Natural killer cell treated with Interleukin-12 subunit alpha and Interleukin-12 subunit beta and Interleukin-15 and Interleukin-18, amount 100 ng/mL, for 72 hours (primary cell): Measurements from ENCODE around the gene RABL2A. TPM values are rescaled to one million over a fixed set of nuclear protein-coding genes. Genes with fewer than 3 reads are reported as not detected.
"Not testable (repeated sequence)": the region's sequence is repeated elsewhere in the genome, so short reads cannot be mapped to it uniquely, and the experiment has no call there.

ENCODE experiments used
- ATAC-seq, 2 donors: fragments of 150-1000 bp; cut with Tn5 transposase in 1 of 2; sonication (Bioruptor Pico), chemical (Tn5 transposase) in 1 of 2; 2 replicates each; pipeline ENCODE4 v1.10.0; 2021
- DNase-seq: peaks from one replicate; pipeline ENCODE4 v3.0.0; 2022; ENCODE audit warnings: low spot score
- H3K27ac Mint-ChIP-seq, 2 donors: 1 replicate in 1 of 2; 2 replicates in 1 of 2; pipeline ENCODE4 v1.8.0; 2022; ENCODE audit warnings: mixed read lengths in 2 of 2, mild to moderate bottlenecking in 1 of 2, moderate library complexity in 1 of 2
- H3K27me3 Mint-ChIP-seq, 2 donors: 1 replicate in 1 of 2; 2 replicates in 1 of 2; pipeline ENCODE4 v1.8.0; 2022; ENCODE audit warnings: mixed read lengths in 2 of 2
- H3K36me3 Mint-ChIP-seq: one replicate; pipeline ENCODE4 v1.8.0; 2022; ENCODE audit warnings: mixed read lengths
- H3K4me1 Mint-ChIP-seq, 2 donors: 1 replicate in 1 of 2; 2 replicates in 1 of 2; pipeline ENCODE4 v1.8.0; 2022; ENCODE audit warnings: low read depth in 2 of 2, mixed read lengths in 2 of 2, mild to moderate bottlenecking in 1 of 2
- H3K4me3 Mint-ChIP-seq: one replicate; pipeline ENCODE4 v1.8.0; 2022; ENCODE audit warnings: mixed read lengths
- H3K9me3 Mint-ChIP-seq: 2 replicates; pipeline ENCODE4 v1.8.0; 2022; ENCODE audit warnings: mixed read lengths
- total RNA-seq, 2 donors: library from RNA; stranded (reverse); gene quantifications; one replicate each; pipeline ENCODE4 v1.2.3, GENCODE V29; 2022

The RABL2A gene
- total RNA-seq, 2 donors from 2014 or later = 9.5 to 11.1 TPM

GRCh38 chr2:113598738-113599137 lies 28.3 kb upstream of the RABL2A start:
- not testable (repeated sequence) for H3K4me1 Mint-ChIP-seq, H3K27ac Mint-ChIP-seq, H3K27me3 Mint-ChIP-seq, H3K9me3 Mint-ChIP-seq, ATAC-seq, DNase-seq, H3K36me3 Mint-ChIP-seq, H3K4me3 Mint-ChIP-seq

- not testable (repeated sequence) for H3K4me3 Mint-ChIP-seq, H3K4me1 Mint-ChIP-seq, DNase-seq, H3K27me3 Mint-ChIP-seq, H3K9me3 Mint-ChIP-seq, H3K27ac Mint-ChIP-seq, H3K36me3 Mint-ChIP-seq, ATAC-seq
Measured at GRCh38 chr2:113599208-113599607, 27.9 kb upstream of the RABL2A start.

GRCh38 chr2:113602040-113602769 lies 24.9 kb upstream of the RABL2A start:
- DNase-seq = peak; percentile 69
- not testable (repeated sequence) for ATAC-seq, H3K4me1 Mint-ChIP-seq, H3K9me3 Mint-ChIP-seq, H3K4me3 Mint-ChIP-seq, H3K27ac Mint-ChIP-seq, H3K36me3 Mint-ChIP-seq, H3K27me3 Mint-ChIP-seq

- no peaks in the 10 kb centered on the region for H3K27me3 Mint-ChIP-seq
- H3K27ac Mint-ChIP-seq = peak overlapping the region; percentile 74 to 93
- peaks cover 4 to 5% of the 10 kb centered on the region in 2 donors for H3K4me1 Mint-ChIP-seq
- H3K9me3 Mint-ChIP-seq = no peaks in the 10 kb centered on the region
- DNase-seq (no peak), ATAC-seq (peak; percentile 60 to 91)
- H3K4me3 Mint-ChIP-seq = peak overlapping the region; percentile 70
- H3K36me3 Mint-ChIP-seq = no peaks in the 10 kb centered on the region
Measured at GRCh38 chr2:113602869-113603466, 24.1 kb upstream of the RABL2A start.

- DNase-seq (peak; percentile 91), ATAC-seq (peak; percentile 89 to 100)
- Mint-ChIP-seq H3K27ac (peak overlapping the region; percentile 74 to 93), H3K4me3 (peak overlapping the region; percentile 70)
- not testable (repeated sequence) for H3K27me3 Mint-ChIP-seq, H3K4me1 Mint-ChIP-seq, H3K36me3 Mint-ChIP-seq, H3K9me3 Mint-ChIP-seq
Measured at GRCh38 chr2:113603467-113604084, 23.5 kb upstream of the RABL2A start.

GRCh38 chr2:113604085-113604477 lies 23.0 kb upstream of the RABL2A start:
- not testable (repeated sequence) for H3K36me3 Mint-ChIP-seq, H3K27me3 Mint-ChIP-seq, H3K4me1 Mint-ChIP-seq, H3K9me3 Mint-ChIP-seq
- peak; percentile 72 to 76 for ATAC-seq
- Mint-ChIP-seq H3K4me3 (peak overlapping the region; percentile 70), H3K27ac (peak overlapping the region; percentile 74 to 93)
- peak; percentile 94 for DNase-seq

- not testable (repeated sequence) for H3K27me3 Mint-ChIP-seq, H3K4me1 Mint-ChIP-seq, DNase-seq, H3K36me3 Mint-ChIP-seq, H3K9me3 Mint-ChIP-seq, ATAC-seq
- peak overlapping the region; percentile 70 for H3K4me3 Mint-ChIP-seq
- H3K27ac Mint-ChIP-seq = peak overlapping the region; percentile 74 to 93
Measured at GRCh38 chr2:113604661-113605060, 22.4 kb upstream of the RABL2A start.

- H3K27ac Mint-ChIP-seq, ATAC-seq, H3K27me3 Mint-ChIP-seq: not testable (repeated sequence)
Measured at GRCh38 chr2:113606036-113606435, 21.0 kb upstream of the RABL2A start.

GRCh38 chr2:113609822-113610221 lies 17.2 kb upstream of the RABL2A start:
- not testable (repeated sequence) for H3K36me3 Mint-ChIP-seq, H3K27me3 Mint-ChIP-seq, H3K27ac Mint-ChIP-seq, ATAC-seq, H3K4me1 Mint-ChIP-seq, DNase-seq, H3K4me3 Mint-ChIP-seq, H3K9me3 Mint-ChIP-seq

More at GRCh38 chr2:113606036-113606435, 21.0 kb upstream of the RABL2A start:
- not testable (repeated sequence) for H3K4me1 Mint-ChIP-seq, H3K36me3 Mint-ChIP-seq, DNase-seq, H3K9me3 Mint-ChIP-seq, H3K4me3 Mint-ChIP-seq

GRCh38 chr2:113621002-113621401 lies 6.1 kb upstream of the RABL2A start:
- ATAC-seq, H3K27ac Mint-ChIP-seq, H3K4me3 Mint-ChIP-seq, H3K36me3 Mint-ChIP-seq, H3K27me3 Mint-ChIP-seq, H3K4me1 Mint-ChIP-seq, DNase-seq, H3K9me3 Mint-ChIP-seq: not testable (repeated sequence)

GRCh38 chr2:113625906-113626305 lies 1.2 kb upstream of the RABL2A start:
- H3K4me3 Mint-ChIP-seq = peak overlapping the region; percentile 92
- H3K27me3 Mint-ChIP-seq, H3K27ac Mint-ChIP-seq, DNase-seq, ATAC-seq, H3K36me3 Mint-ChIP-seq, H3K9me3 Mint-ChIP-seq, H3K4me1 Mint-ChIP-seq: not testable (repeated sequence)

- not testable (repeated sequence) for H3K27ac Mint-ChIP-seq, H3K27me3 Mint-ChIP-seq, ATAC-seq, H3K9me3 Mint-ChIP-seq, DNase-seq, H3K36me3 Mint-ChIP-seq, H3K4me1 Mint-ChIP-seq, H3K4me3 Mint-ChIP-seq
Measured at GRCh38 chr2:113632849-113633345, 5.8 kb downstream of the RABL2A start.

GRCh38 chr2:113635358-113635757 lies 8.3 kb downstream of the RABL2A start:
- ATAC-seq, H3K27me3 Mint-ChIP-seq, H3K4me3 Mint-ChIP-seq, H3K9me3 Mint-ChIP-seq, H3K27ac Mint-ChIP-seq, DNase-seq, H3K36me3 Mint-ChIP-seq, H3K4me1 Mint-ChIP-seq: not testable (repeated sequence)

GRCh38 chr2:113636226-113636625 lies 9.2 kb downstream of the RABL2A start:
- not testable (repeated sequence) for ATAC-seq, H3K4me3 Mint-ChIP-seq, DNase-seq, H3K27ac Mint-ChIP-seq, H3K27me3 Mint-ChIP-seq, H3K36me3 Mint-ChIP-seq, H3K9me3 Mint-ChIP-seq, H3K4me1 Mint-ChIP-seq
